Ectodermal cell (in vitro differentiated cells): ENCODE results near the gene CREB3.

Source experiments
- H3K27ac ChIP-seq: 2 replicates; pipeline ENCODE4 v1.7.0; 2013; ENCODE audit warnings: mild to moderate bottlenecking, low read depth, low read length; ENCODE audit not compliant: insufficient read depth, poor library complexity, severe bottlenecking
- H3K27me3 ChIP-seq: 2 replicates; pipeline ENCODE4 v1.7.0; 2013; ENCODE audit warnings: mild to moderate bottlenecking, low read length; ENCODE audit not compliant: insufficient read depth, control insufficient read depth, poor library complexity, severe bottlenecking
- H3K36me3 ChIP-seq: one replicate; pipeline ENCODE4 v1.7.0; 2013; ENCODE audit warnings: low read length; ENCODE audit not compliant: control insufficient read depth, insufficient read depth
- H3K4me1 ChIP-seq: one replicate; pipeline ENCODE4 v1.7.0; 2013; ENCODE audit warnings: low read length; ENCODE audit not compliant: control insufficient read depth, insufficient read depth
- H3K4me3 ChIP-seq: 2 replicates; pipeline ENCODE4 v1.7.0; 2013; ENCODE audit warnings: low read depth, low read length, control low read depth; ENCODE audit not compliant: insufficient read depth
- H3K9me3 ChIP-seq: 2 replicates; pipeline ENCODE4 v1.7.0; 2013; ENCODE audit warnings: mild to moderate bottlenecking, low read length, moderate library complexity; ENCODE audit not compliant: control insufficient read depth
- WGBS, 2 experiments: methylation state at CpG; one replicate each; pipeline ENCODE4 v1.1.7; 2013; ENCODE audit warnings: missing lambda C conversion rate in 2 of 2; 5-methylcytosine and 5-hydroxymethylcytosine counted together

Gene CREB3

DNA sequence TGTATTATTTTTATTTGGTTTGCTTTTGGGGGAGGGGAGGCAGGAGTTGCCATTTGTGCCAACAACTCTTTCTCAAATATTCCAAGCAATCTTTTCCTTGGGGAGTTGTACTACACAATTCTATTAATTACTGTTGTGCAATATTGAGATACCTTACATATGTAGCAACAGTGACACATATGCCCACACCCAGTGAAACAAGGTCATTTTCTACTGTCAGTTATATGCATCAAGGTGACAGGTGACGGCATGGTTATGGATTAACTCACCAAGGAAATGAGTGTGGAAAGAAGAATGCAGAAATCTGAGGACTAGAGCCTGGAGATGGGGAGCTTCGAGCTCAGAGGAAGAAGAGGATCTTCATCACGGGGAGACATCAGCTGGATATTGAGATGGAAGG, 39.5 kb downstream of the CREB3 start:
- WGBS, 2 experiments = 92 to 96% methylated on average over 3 of the region's 3 CpGs

DNA sequence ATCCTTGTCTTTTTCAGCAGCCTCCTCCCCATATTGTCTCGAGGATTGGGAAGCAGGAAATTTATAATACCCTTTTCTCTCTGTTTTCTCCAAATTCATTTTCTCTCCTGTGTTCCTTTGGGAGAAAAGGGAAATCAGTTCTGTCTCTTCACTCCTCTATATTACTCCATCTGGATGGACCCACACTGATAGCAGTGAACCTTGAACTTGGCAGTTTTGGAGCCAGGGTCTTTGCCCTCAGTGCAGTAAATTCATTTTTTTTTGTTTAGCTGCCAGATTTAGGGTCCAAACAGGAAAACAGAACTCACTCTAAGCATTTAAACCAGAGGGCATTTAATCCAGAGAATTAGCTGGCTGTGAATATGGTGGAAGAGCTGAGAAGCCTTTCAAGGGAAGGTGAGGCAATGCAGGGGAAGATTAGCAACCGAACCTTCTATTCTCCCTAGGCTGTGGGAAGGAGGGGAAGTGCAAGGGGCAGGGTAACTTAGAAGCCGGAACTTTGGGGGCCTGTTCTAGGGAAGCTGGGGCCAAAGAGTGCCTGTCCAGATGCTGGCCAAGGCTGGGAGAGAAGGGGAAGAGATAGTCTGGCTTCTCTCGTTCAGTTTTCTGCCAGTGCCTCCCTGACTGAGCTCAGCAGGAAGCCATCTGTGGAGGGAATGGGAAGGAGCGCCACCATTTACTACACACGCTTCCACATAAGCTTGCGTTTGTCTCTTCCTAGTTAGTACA, 42.6 kb downstream of the CREB3 start:
- 51 to 56% methylated on average over 6 to 7 of the region's 7 CpGs for WGBS, 2 experiments
- H3K36me3 ChIP-seq = no peaks in the 10 kb centered on the region
- H3K27me3 ChIP-seq = no peaks in the 10 kb centered on the region
- H3K27ac ChIP-seq = peak overlapping the region; percentile 53
- H3K9me3 ChIP-seq = no peaks in the 10 kb centered on the region
- peaks cover 9% of the 10 kb centered on the region for H3K4me1 ChIP-seq
- no peak overlapping the region for H3K4me3 ChIP-seq

More for the DNA sequence above, 39.5 kb downstream of the CREB3 start:
- H3K4me1 ChIP-seq = peaks cover 9% of the 10 kb centered on the region
- H3K36me3 ChIP-seq = no peaks in the 10 kb centered on the region
- no peaks in the 10 kb centered on the region for H3K9me3 ChIP-seq
- H3K27me3 ChIP-seq = no peaks in the 10 kb centered on the region
- no peak overlapping the region for H3K27ac ChIP-seq
- no peak overlapping the region for H3K4me3 ChIP-seq

DNA sequence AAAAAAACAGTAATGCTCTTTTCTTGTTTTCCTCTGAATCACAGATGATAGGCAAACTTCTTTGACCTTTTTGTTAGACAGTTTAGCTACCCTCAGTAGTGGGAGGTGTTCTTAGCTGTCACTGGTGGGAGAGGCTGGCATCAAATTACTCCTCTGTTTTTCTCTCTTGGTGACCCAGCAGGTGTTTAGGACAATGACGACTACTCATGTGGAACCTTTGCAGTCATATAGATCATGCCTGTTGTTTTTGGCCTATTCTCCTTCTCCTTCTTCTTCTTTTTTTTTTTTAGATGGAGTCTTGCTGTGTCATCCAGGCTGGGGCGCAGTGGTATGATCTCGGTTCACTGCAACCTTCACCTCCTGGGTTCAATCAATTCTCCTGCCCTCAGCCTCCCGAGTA, 43.6 kb downstream of the CREB3 start:
- H3K27ac ChIP-seq = no peak overlapping the region
- no peaks in the 10 kb centered on the region for H3K9me3 ChIP-seq
- H3K36me3 ChIP-seq = no peaks in the 10 kb centered on the region
- no peaks in the 10 kb centered on the region for H3K27me3 ChIP-seq
- no peak overlapping the region for H3K4me3 ChIP-seq
- WGBS, 2 experiments = 65 to 72% methylated on average over 4 of the region's 4 CpGs
- H3K4me1 ChIP-seq = peaks cover 9% of the 10 kb centered on the region

DNA sequence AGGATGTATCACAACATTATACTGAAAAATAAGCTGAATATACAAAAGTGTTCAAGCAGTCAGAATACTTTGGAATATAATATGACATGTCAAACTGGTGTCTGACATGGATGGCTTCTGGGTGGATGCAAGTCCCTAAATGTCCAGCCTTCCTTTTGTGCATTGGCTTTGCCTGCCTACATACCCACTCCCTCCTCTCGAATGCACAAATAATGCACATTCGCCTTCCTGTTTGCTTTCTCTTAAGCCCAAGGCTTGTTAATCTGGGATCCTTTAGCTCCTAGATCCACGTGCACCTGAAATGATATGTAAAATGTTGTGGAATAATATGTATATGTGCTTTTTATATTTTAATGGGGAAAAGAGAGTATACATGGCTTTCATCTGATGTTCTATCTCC, 46.0 kb downstream of the CREB3 start:
- no peaks in the 10 kb centered on the region for H3K9me3 ChIP-seq
- peaks cover 3% of the 10 kb centered on the region for H3K36me3 ChIP-seq
- no peaks in the 10 kb centered on the region for H3K27me3 ChIP-seq
- WGBS, 2 experiments = 89 to 93% methylated on average over 3 of the region's 3 CpGs
- no peak overlapping the region for H3K4me3 ChIP-seq
- H3K4me1 ChIP-seq = peaks cover 9% of the 10 kb centered on the region
- H3K27ac ChIP-seq = no peak overlapping the region

DNA sequence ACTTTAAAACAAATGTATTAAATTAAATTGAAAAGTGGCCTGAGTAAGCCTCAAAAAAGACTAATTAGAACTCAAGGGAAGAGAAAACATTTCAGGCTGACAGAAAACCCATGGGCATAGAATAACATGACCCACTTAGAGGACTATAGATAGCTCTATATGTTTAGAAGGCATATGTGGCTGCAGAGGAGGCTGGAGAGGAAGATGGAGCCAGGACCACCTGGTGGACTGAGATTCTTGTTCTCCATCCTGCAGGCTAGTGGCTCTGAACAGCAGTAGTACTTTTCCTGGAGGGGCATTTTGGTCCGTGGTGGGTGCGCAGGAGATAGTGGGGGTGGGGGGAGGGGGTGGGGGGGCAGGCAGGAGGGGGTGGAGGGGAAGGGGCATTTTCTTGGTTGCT, 48.6 kb downstream of the CREB3 start:
- Histone ChIP-seq H3K4me1 (peaks cover 2% of the 10 kb centered on the region), H3K9me3 (no peaks in the 10 kb centered on the region), H3K27me3 (no peaks in the 10 kb centered on the region), H3K27ac (no peak overlapping the region), H3K36me3 (peaks cover 5% of the 10 kb centered on the region), H3K4me3 (no peak overlapping the region)
- WGBS, 2 experiments = no CpG with 5 or more reads among the region's 2 CpGs

DNA sequence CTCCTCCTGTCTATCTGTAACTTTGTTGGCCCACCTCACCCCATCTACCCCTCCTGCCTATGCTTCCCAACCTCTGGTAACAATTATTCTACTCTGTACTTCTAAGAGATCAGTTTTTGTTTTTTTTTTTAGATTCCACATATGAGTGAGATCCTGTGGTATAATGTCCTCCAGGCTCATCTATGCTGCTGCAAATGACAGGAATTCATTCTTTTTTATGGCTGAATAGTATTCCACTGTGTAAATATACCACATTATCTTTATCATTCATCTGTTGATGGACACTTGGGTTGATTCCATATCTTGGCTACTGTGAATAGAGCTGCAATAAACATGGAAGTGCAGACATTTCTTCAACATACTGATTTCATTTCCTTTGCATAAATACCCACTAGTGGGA, 51.0 kb downstream of the CREB3 start:
- Histone ChIP-seq H3K27me3 (no peaks in the 10 kb centered on the region), H3K4me3 (no peak overlapping the region), H3K9me3 (no peaks in the 10 kb centered on the region), H3K36me3 (peaks cover 5% of the 10 kb centered on the region), H3K27ac (no peak overlapping the region), H3K4me1 (no peaks in the 10 kb centered on the region)
